ENCODE results near the gene LTBR. TPM values are rescaled to one million over a fixed set of nuclear protein-coding genes. Genes with fewer than 3 reads are reported as not detected.

LTBR gene
- polyA plus RNA-seq, 1 donor from 2014 or later, result not detected

GRCh38 chr12:6346235-6346832, 37.6 kb upstream of the LTBR start:
- no peak overlapping the region for H3K4me2 ChIP-seq (ENCODE audit: low read length)

GRCh38 chr12:6346942-6347341, 37.0 kb upstream of the LTBR start:
- Histone ChIP-seq H3K27me3 (ENCODE audit: insufficient read depth, low read depth, low read length) (no peaks in the 10 kb centered on the region), H3K9ac (ENCODE audit: low read length) (no peak overlapping the region), H3K27ac (ENCODE audit: low read length) (no peak overlapping the region), H3K9me3 (ENCODE audit: low read length) (no peaks in the 10 kb centered on the region), H4K20me1 (ENCODE audit: insufficient read depth) (no peaks in the 10 kb centered on the region), H3K4me2 (ENCODE audit: low read length) (no peak overlapping the region), H3F3A (ENCODE audit: insufficient read depth, low read length, poor library complexity, severe bottlenecking) (no peaks in the 10 kb centered on the region), H3K79me2 (replicated peaks; ENCODE audit: insufficient read depth, low read length) (no peaks in the 10 kb centered on the region), H3K36me3 (ENCODE audit: insufficient read depth, low read length) (no peaks in the 10 kb centered on the region), H2AFZ (ENCODE audit: low read depth, low read length) (no peak overlapping the region), H3K9me2 (ENCODE audit: insufficient read depth, low read length) (no peaks in the 10 kb centered on the region), H3K4me3 (ENCODE audit: low read length) (no peak overlapping the region)
- TF ChIP-seq EP300 (conservative IDR thresholded peaks at IDR 0.05; ENCODE audit: poor library complexity, severe bottlenecking) (no peak), EZH2 (IDR thresholded peaks at IDR 0.05; ENCODE audit: borderline replicate concordance, insufficient read depth, low read length, poor library complexity, severe bottlenecking) (no peak), CTCF (IDR thresholded peaks at IDR 0.05; ENCODE audit: poor library complexity, severe bottlenecking) (no peak), MXI1 (conservative IDR thresholded peaks at IDR 0.05; ENCODE audit: poor library complexity, severe bottlenecking) (no peak), REST (IDR thresholded peaks at IDR 0.05; ENCODE audit: borderline replicate concordance) (no peak), POLR2AphosphoS5 (IDR thresholded peaks at IDR 0.05) (no peak), SMC3 (conservative IDR thresholded peaks at IDR 0.05; ENCODE audit: poor library complexity) (no peak), TAF1 (IDR thresholded peaks at IDR 0.05; ENCODE audit: low read depth) (no peak), RAD21 (conservative IDR thresholded peaks at IDR 0.05) (no peak)

More at GRCh38 chr12:6346235-6346832, 37.6 kb upstream of the LTBR start:
- Histone ChIP-seq H3K27ac (ENCODE audit: low read length) (no peak overlapping the region), H2AFZ (ENCODE audit: low read depth, low read length) (no peak overlapping the region), H3K79me2 (replicated peaks; ENCODE audit: insufficient read depth, low read length) (no peaks in the 10 kb centered on the region), H3K9me3 (ENCODE audit: low read length) (no peaks in the 10 kb centered on the region), H3F3A (ENCODE audit: insufficient read depth, low read length, poor library complexity, severe bottlenecking) (no peaks in the 10 kb centered on the region), H3K9ac (ENCODE audit: low read length) (no peak overlapping the region), H3K9me2 (ENCODE audit: insufficient read depth, low read length) (no peaks in the 10 kb centered on the region), H3K27me3 (ENCODE audit: insufficient read depth, low read depth, low read length) (no peaks in the 10 kb centered on the region), H3K36me3 (ENCODE audit: insufficient read depth, low read length) (no peaks in the 10 kb centered on the region), H3K4me3 (ENCODE audit: low read length) (no peak overlapping the region), H4K20me1 (ENCODE audit: insufficient read depth) (no peaks in the 10 kb centered on the region)
- TF ChIP-seq CTCF (IDR thresholded peaks at IDR 0.05; ENCODE audit: poor library complexity, severe bottlenecking), result no peak
